Subcutaneous abdominal adipose tissue (tissue), 5 donors: ENCODE data around the gene HSPA4L.

Source experiments
- H3K27ac ChIP-seq: one replicate; pipeline ENCODE4 v1.7.0; 2013; ENCODE audit warnings: low read depth, mild to moderate bottlenecking, inconsistent platforms, low read length, moderate library complexity
- H3K27me3 ChIP-seq, 5 donors: one replicate each; pipeline ENCODE4 v1.7.0; 2013; ENCODE audit warnings: low read length in 5 of 5, inconsistent platforms in 1 of 5; ENCODE audit not compliant: control insufficient read depth in 5 of 5, insufficient read depth in 4 of 5
- H3K36me3 ChIP-seq, 5 donors: one replicate each; pipeline ENCODE4 v1.7.0; 2013; ENCODE audit warnings: low read length in 5 of 5; ENCODE audit not compliant: control insufficient read depth in 5 of 5, insufficient read depth in 5 of 5
- H3K4me1 ChIP-seq, 5 donors: one replicate each; pipeline ENCODE4 v1.7.0; 2013; ENCODE audit warnings: low read length in 5 of 5, mild to moderate bottlenecking in 3 of 5, moderate library complexity in 1 of 5; ENCODE audit not compliant: control insufficient read depth in 5 of 5, insufficient read depth in 5 of 5
- H3K4me3 ChIP-seq, 5 donors: one replicate each; pipeline ENCODE4 v1.7.0; 2013; ENCODE audit warnings: low read length in 5 of 5, low read depth in 1 of 5
- H3K9ac ChIP-seq, 5 donors: one replicate each; pipeline ENCODE4 v1.7.0; 2013; ENCODE audit warnings: low read length in 5 of 5, mild to moderate bottlenecking in 4 of 5, moderate library complexity in 3 of 5
- H3K9me3 ChIP-seq, 5 donors: one replicate each; pipeline ENCODE4 v1.7.0; 2013; ENCODE audit warnings: low read length in 5 of 5; ENCODE audit not compliant: control insufficient read depth in 5 of 5
- donor health status: healthy.
- donor health status: healthy.
- donor health status: healthy.
- donor health status: healthy.
- donor health status: healthy.

The HSPA4L gene

DNA sequence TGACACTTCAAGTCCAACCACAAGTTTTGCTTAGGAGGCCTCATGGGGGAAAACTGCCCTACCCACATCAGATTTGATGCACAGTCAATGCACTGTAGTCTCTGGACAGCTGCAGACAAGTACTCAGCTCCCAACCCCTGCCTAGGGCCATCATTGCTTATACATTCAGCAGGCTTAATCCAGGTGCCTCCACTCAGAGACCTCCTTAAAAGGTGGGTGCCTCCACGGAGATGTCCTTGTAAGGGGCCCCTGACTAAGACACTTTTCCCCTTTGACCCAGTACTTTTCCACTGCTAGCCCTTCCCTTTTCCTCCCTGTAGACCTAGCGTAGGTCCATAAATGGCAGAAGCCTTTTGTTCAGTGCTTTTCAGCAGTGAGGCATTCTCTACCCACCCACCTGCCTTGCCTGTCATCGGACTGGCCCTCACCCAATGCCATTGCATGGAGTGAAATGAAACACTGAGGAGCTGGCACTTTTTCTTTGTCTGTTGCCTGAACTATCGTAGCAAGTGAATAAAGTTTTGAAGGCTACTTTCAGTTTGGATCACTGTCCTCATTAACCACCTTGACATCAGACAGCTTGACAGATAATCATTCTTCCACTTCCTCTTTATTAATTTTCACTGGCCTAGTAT lies 74.8 kb downstream of the HSPA4L start:
- H3K27ac ChIP-seq, result no peak overlapping the region
- peak overlapping the region in 3 of 5 donors; percentile 7 to 40 (median 39) for H3K4me3 ChIP-seq

DNA sequence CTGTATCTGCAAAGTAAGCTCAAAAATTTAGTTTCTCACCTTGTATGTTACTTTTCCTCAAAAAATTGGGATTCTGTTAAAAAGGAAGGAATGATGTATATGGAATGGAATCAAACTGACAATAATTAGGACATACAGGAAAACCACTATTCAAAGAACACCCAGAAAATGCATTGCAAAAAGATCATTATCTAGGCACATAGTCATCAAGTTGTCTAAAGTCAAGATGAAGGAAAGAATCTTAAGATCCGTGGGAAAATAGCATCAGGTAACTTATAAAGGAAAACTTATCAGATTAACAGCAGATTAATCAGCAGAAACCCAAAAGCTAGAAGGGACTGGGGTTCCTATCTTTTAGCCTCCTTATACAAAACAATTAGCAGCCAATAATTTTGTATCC lies 75.5 kb downstream of the HSPA4L start:
- H3K4me3 ChIP-seq, result no peak overlapping the region
- no peaks in the 10 kb centered on the region for H3K27me3 ChIP-seq
- peaks cover 0 to 11% (median 5%) of the 10 kb centered on the region in 5 donors for H3K4me1 ChIP-seq
- peaks cover 0 to 7% (median 0%) of the 10 kb centered on the region in 5 donors for H3K9me3 ChIP-seq
- no peak overlapping the region for H3K27ac ChIP-seq
- no peak overlapping the region for H3K9ac ChIP-seq
- H3K36me3 ChIP-seq, result no peaks in the 10 kb centered on the region

More for the DNA sequence above, 74.8 kb downstream of the HSPA4L start:
- Histone ChIP-seq H3K9me3 (peaks cover 0 to 7% (median 0%) of the 10 kb centered on the region in 5 donors), H3K27me3 (no peaks in the 10 kb centered on the region), H3K4me1 (peaks cover 0 to 11% (median 5%) of the 10 kb centered on the region in 5 donors), H3K36me3 (no peaks in the 10 kb centered on the region), H3K9ac (no peak overlapping the region)

- Histone ChIP-seq H3K4me3 (no peak overlapping the region), H3K27me3 (no peaks in the 10 kb centered on the region), H3K36me3 (no peaks in the 10 kb centered on the region), H3K4me1 (peaks cover 0 to 11% (median 0%) of the 10 kb centered on the region in 5 donors), H3K9ac (no peak overlapping the region), H3K27ac (no peak overlapping the region), H3K9me3 (no peaks in the 10 kb centered on the region)
Measured at GRCh38 chr4:127868196-127868595, 86.1 kb downstream of the HSPA4L start.

DNA sequence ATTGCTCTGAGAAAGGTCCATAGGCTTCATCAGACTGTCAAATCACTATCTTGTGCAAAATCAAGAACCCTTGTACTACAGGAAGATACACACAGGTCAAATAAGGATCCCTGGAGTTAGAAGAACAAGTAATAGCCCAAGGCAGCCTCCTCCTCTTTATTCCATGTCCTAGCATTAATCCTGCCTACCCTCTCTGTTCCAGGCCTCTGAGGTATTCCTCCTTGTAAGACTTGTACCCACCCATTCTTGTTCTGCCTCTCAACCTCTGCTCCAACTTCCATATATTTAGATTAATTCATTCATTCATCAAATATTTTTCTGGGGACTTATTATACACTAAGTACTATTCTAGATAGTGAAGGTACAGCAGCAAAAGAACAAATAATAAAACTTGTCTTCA lies 88.2 kb downstream of the HSPA4L start:
- Histone ChIP-seq H3K27ac (no peak overlapping the region), H3K27me3 (no peaks in the 10 kb centered on the region), H3K4me3 (no peak overlapping the region), H3K9me3 (no peaks in the 10 kb centered on the region), H3K9ac (no peak overlapping the region), H3K4me1 (peaks cover 0 to 11% (median 0%) of the 10 kb centered on the region in 5 donors), H3K36me3 (no peaks in the 10 kb centered on the region)

DNA sequence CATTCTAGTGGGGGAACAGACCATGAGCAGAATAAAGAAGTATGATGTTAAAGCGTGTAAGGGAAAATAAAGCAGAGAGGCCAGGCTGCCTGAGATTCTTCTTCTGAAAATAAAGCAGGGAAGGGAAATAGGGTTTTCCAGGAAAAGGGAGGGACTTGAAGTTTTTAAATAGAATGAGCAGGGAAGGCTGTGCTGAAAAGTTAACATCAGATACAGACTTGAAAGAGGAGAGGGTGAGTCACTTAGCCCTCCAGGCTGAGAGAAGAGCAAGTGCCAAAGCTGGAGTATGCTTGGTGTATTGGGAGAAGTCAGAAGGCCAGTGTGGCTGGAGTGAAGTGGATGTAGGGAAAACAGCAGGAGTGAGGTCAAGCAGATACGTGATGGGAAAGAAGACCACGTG lies 88.6 kb downstream of the HSPA4L start:
- no peak overlapping the region for H3K27ac ChIP-seq
- no peaks in the 10 kb centered on the region for H3K9me3 ChIP-seq
- H3K4me3 ChIP-seq, result no peak overlapping the region
- peak overlapping the region in 1 of 5 donors; percentile 1 for H3K9ac ChIP-seq
- peaks cover 0 to 11% (median 0%) of the 10 kb centered on the region in 5 donors for H3K4me1 ChIP-seq
- no peaks in the 10 kb centered on the region for H3K27me3 ChIP-seq
- no peaks in the 10 kb centered on the region for H3K36me3 ChIP-seq

DNA sequence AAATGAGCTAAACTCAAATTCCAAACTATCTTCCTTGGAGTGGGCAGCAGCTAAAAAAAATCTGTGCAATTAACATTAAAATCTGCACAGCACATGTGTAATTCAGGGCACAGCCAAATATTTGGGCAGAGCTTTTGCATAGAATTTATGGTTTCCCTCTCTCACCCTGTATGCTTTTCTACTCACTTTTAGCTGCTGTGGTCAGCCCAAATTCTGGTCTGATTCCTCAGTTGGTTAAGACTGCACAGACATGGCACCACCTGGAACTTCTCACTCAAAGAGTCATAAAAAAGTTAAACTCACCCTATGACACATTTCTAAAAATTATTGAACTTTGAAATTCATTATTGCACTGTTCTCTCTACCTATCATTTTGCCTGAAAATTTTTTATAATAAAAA lies 93.7 kb downstream of the HSPA4L start:
- Histone ChIP-seq H3K9ac (no peak overlapping the region), H3K9me3 (no peaks in the 10 kb centered on the region), H3K36me3 (no peaks in the 10 kb centered on the region), H3K4me3 (no peak overlapping the region), H3K27ac (no peak overlapping the region), H3K4me1 (peaks cover 0 to 8% (median 7%) of the 10 kb centered on the region in 5 donors), H3K27me3 (no peaks in the 10 kb centered on the region)

DNA sequence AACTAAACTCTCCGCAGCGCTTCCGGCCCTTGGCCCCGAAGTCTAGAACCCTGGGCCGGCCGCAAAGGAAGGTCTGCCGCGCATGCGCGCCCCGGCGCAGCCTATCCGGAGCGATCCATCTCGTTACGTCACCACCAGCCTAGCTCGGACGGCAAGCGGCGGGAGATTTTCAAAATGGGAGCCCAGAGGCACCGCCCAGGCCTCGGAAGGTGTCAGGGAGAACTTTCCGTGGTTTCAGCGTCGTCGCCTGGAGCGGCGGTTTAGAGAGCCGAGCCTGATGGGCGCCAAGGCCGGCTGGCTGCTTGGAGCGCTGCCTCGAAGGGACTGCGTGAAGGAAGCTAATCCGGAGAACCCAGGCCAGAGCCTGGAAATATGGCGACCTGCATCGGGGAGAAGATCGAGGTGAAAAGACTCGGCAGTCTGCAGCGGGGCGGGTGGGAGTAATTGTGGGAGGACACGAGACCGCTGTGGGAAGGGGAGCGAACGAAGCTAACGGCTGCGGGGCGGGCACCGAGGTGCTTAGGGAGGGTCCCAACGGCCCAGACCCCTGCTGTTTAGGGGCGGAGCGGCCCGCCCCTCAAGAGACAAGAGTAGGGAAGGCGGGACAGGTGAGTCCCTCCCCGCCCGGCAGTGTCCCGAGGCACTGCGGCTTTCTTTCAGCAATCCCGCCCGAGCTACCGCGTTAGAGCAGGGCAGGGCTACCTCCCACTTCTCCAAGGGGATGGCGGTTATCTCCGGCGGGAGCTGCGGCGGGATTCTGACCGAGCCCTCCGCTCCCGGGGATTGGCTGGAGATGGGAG lies 98.8 kb downstream of the HSPA4L start, which contains the start of gene PLK4:
Gene PLK4, plus strand, starts transcription at position 131 of the 800 bp plus-strand sequence. Its CDS starts 242 bp downstream, at position 373.
- H3K27me3 ChIP-seq, result no peaks in the 10 kb centered on the region
- H3K4me1 ChIP-seq, result peaks cover 3 to 15% (median 13%) of the 10 kb centered on the region in 5 donors
- peaks cover 0 to 5% (median 0%) of the 10 kb centered on the region in 5 donors for H3K36me3 ChIP-seq
- H3K9me3 ChIP-seq, result no peaks in the 10 kb centered on the region
- peak within 1 kb of the TSS; percentile 56 for H3K27ac ChIP-seq
- peak within 1 kb of the TSS; percentile 60 to 91 (median 78) for H3K9ac ChIP-seq
- H3K4me3 ChIP-seq, result peak within 1 kb of the TSS; percentile 83 to 99 (median 96)

GRCh38 chr4:127881563-127881864 lies 99.4 kb downstream of the HSPA4L start:
- no peak overlapping the region for H3K27ac ChIP-seq
- peak overlapping the region; percentile 67 to 99 (median 96) for H3K4me3 ChIP-seq
- no peaks in the 10 kb centered on the region for H3K9me3 ChIP-seq
- peaks cover 3 to 15% (median 13%) of the 10 kb centered on the region in 5 donors for H3K4me1 ChIP-seq
- H3K9ac ChIP-seq, result peak overlapping the region in 4 of 5 donors; percentile 74 to 91 (median 78)
- H3K27me3 ChIP-seq, result no peaks in the 10 kb centered on the region
- peaks cover 0 to 5% (median 2%) of the 10 kb centered on the region in 5 donors for H3K36me3 ChIP-seq

- Histone ChIP-seq H3K4me3 (no peak overlapping the region), H3K9ac (no peak overlapping the region), H3K27ac (no peak overlapping the region)
Measured at GRCh38 chr4:127888559-127888958, 106.4 kb downstream of the HSPA4L start.

GRCh38 chr4:127889903-127890302 lies 107.8 kb downstream of the HSPA4L start:
- no peak overlapping the region for H3K27ac ChIP-seq
- H3K4me3 ChIP-seq, result no peak overlapping the region
- H3K4me1 ChIP-seq, result no peaks in the 10 kb centered on the region
- H3K9ac ChIP-seq, result no peak overlapping the region
- H3K9me3 ChIP-seq, result no peaks in the 10 kb centered on the region
- H3K36me3 ChIP-seq, result peaks cover 0 to 13% (median 5%) of the 10 kb centered on the region in 5 donors
- H3K27me3 ChIP-seq, result no peaks in the 10 kb centered on the region

More at GRCh38 chr4:127888559-127888958, 106.4 kb downstream of the HSPA4L start:
- peaks cover 0 to 9% (median 5%) of the 10 kb centered on the region in 5 donors for H3K36me3 ChIP-seq
- no peaks in the 10 kb centered on the region for H3K4me1 ChIP-seq
- no peaks in the 10 kb centered on the region for H3K9me3 ChIP-seq
- H3K27me3 ChIP-seq, result no peaks in the 10 kb centered on the region
